ENCODE measurements around the gene NCEH1. TPM values are rescaled to one million over a fixed set of nuclear protein-coding genes. Genes with fewer than 3 reads are reported as not detected.
A peak's percentile ranks its signal among the peaks of the same experiment; 100 is the strongest.

Gene NCEH1
- total RNA-seq, 4 donors from 2014 or later: 4.5 to 9.3 (median 6.1) TPM

DNA sequence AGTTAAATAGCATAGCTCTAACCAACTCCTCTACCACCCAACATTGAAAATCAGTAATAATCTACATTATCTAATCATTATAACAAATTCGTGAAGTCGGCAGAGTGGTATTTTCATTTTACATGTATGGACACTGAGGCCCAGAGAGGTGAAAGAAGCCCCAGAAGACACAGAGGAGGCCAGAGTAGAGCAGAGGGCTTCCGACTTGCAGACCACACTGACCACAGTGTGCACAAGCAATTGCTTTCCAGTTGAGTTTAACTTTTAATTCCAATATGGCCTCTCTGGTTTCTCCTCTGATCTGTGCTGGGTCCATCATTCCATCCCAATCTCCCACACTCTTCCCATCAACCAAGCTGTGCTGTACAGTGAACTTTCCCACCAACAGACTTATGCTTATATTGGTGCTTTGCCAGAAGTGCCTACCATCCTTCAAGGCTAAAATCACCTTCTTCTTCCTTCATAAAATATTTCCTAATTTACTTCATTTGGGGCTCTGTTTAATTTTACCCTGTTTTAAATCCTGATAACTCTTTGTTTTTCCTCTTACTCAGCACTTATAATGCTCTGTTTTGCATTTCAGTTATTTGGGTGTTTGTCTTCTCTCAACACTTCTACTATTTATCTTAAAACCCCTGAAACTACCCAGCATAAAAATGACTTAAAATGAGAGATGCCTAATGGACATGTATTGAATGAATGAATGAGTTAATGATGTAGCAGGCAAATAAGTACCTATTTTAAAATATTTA lies 105.8 kb downstream of the NCEH1 start:
- TF ChIP-seq, protein P1, sequence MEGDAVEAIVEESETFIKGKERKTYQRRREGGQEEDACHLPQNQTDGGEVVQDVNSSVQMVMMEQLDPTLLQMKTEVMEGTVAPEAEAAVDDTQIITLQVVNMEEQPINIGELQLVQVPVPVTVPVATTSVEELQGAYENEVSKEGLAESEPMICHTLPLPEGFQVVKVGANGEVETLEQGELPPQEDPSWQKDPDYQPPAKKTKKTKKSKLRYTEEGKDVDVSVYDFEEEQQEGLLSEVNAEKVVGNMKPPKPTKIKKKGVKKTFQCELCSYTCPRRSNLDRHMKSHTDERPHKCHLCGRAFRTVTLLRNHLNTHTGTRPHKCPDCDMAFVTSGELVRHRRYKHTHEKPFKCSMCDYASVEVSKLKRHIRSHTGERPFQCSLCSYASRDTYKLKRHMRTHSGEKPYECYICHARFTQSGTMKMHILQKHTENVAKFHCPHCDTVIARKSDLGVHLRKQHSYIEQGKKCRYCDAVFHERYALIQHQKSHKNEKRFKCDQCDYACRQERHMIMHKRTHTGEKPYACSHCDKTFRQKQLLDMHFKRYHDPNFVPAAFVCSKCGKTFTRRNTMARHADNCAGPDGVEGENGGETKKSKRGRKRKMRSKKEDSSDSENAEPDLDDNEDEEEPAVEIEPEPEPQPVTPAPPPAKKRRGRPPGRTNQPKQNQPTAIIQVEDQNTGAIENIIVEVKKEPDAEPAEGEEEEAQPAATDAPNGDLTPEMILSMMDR (IDR thresholded peaks at IDR 0.05): no peak
- TF ChIP-seq EP300 (IDR thresholded peaks at IDR 0.05) (no peak), POLR2AphosphoS5 (IDR thresholded peaks at IDR 0.05) (no peak), POLR2A (IDR thresholded peaks at IDR 0.05) (no peak)
- Histone ChIP-seq H3K9me3 (no peaks in the 10 kb centered on the region), H3K27ac (no peak overlapping the region), H3K36me3 (no peaks in the 10 kb centered on the region), H3K4me3 (no peak overlapping the region), H3K4me1 (peaks cover 0 to 14% (median 0%) of the 10 kb centered on the region in 3 donors), H3K27me3 (no peaks in the 10 kb centered on the region)
- no peak for ATAC-seq
- 89 to 92% methylated on average over 3 of the region's 3 CpGs for WGBS, 2 donors (ENCODE audit: low coverage in 1 of 2)

GRCh38 chr3:172601066-172601832 lies 109.6 kb downstream of the NCEH1 start:
- H3K9me3 ChIP-seq: no peaks in the 10 kb centered on the region
- no peak for ATAC-seq
- WGBS, 2 donors (ENCODE audit: low coverage in 1 of 2): 83 to 97% methylated on average over 1 to 3 of the region's 3 CpGs
- peaks cover 0 to 7% (median 0%) of the 10 kb centered on the region in 3 donors for H3K4me1 ChIP-seq
- no peaks in the 10 kb centered on the region for H3K27me3 ChIP-seq
- no peak overlapping the region for H3K27ac ChIP-seq
- no peak for TF ChIP-seq POLR2A (IDR thresholded peaks at IDR 0.05)
- no peaks in the 10 kb centered on the region for H3K36me3 ChIP-seq
- H3K4me3 ChIP-seq: no peak overlapping the region

DNA sequence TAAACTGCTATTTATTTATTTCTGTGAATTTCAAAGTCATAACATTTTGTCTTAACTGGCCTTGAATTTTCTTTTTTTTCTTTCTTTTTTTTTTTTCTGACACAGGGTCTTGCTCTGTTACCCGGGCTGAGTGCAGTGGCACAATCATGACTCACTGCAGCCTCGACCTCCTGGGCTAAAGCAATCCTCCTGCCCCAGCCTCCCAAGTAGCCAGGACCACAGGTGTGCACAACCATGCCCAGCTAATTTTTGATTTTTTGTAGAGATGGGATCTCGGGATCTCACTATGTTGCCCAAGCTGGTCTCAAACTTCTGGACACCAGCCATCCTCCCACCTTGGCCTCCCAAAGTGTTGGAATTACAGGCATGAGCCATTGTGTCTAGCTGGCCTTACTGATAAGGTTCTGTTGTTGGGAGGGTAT lies 110.2 kb downstream of the NCEH1 start:
- TF ChIP-seq EP300 (IDR thresholded peaks at IDR 0.05): no peak
- Histone ChIP-seq H3K4me3 (no peak overlapping the region), H3K27ac (no peak overlapping the region), H3K4me1 (peaks cover 0 to 13% (median 2%) of the 10 kb centered on the region in 3 donors), H3K9me3 (no peaks in the 10 kb centered on the region), H3K27me3 (no peaks in the 10 kb centered on the region), H3K36me3 (no peaks in the 10 kb centered on the region)
- WGBS, 2 donors (ENCODE audit: low coverage in 1 of 2): 80% methylated on average over 2 of the region's 3 CpGs; no CpG with 5 or more reads in 1 of the 2 donors
- no peak for ATAC-seq

DNA sequence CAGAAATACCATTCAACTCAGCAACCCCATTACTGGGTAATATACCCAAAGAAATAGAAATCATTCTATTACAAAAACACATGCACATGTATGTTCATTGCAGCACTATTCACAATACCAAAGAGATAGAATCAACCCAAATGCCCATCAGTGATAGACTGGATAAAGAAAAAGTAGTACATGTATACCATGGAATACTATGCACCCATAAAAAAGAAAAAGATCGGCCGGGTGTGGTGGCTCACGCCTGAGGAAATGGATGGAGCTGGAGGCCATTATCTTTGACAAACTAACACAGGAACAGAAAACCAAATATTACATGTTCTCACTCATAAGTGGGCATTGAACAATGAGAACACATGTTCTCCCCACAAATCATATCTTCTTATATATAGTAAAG lies 112.0 kb downstream of the NCEH1 start:
- Histone ChIP-seq H3K9me3 (no peaks in the 10 kb centered on the region), H3K36me3 (no peaks in the 10 kb centered on the region), H3K4me3 (no peak overlapping the region), H3K27me3 (no peaks in the 10 kb centered on the region), H3K4me1 (peaks cover 4 to 30% (median 9%) of the 10 kb centered on the region in 3 donors), H3K27ac (no peak overlapping the region)
- 94 to 97% methylated on average over 3 of the region's 3 CpGs for WGBS, 2 donors (ENCODE audit: low coverage in 1 of 2)
- ATAC-seq: no peak
- TF ChIP-seq POLR2AphosphoS5 (IDR thresholded peaks at IDR 0.05): no peak
- no peak for TF ChIP-seq POLR2A (IDR thresholded peaks at IDR 0.05)
- no peak for TF ChIP-seq EP300 (IDR thresholded peaks at IDR 0.05)
- TF ChIP-seq, protein P1 (IDR thresholded peaks at IDR 0.05): no peak

DNA sequence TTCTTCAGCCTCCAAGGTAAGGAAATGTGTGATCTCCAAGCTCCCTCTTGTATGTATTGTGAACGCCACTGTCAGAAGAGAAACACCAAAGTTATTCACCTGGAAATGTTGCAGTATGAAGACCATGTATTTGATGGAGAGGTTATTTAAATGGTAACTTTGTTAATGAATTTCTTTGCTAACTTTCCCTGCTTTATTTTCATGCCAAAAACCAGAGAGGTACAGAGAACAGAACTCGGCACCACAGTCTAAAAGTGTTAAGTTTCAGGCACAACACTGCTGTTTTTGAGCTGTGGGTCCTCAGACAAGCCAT lies 114.5 kb downstream of the NCEH1 start:
- no peak overlapping the region for H3K4me3 ChIP-seq
- no peaks in the 10 kb centered on the region for H3K36me3 ChIP-seq
- H3K27ac ChIP-seq: peak overlapping the region in 3 of 4 donors; percentile 25 to 74 (median 69)
- WGBS, 2 donors (ENCODE audit: low coverage in 1 of 2): 39 to 86% methylated on average over 1 to 2 of the region's 2 CpGs
- ATAC-seq: no peak
- peaks cover 4 to 40% (median 9%) of the 10 kb centered on the region in 3 donors for H3K4me1 ChIP-seq
- TF ChIP-seq POLR2A (IDR thresholded peaks at IDR 0.05) (no peak), POLR2AphosphoS5 (IDR thresholded peaks at IDR 0.05) (no peak)
- TF ChIP-seq, protein P1 (IDR thresholded peaks at IDR 0.05): peak in 1 of 4 experiments; percentile 2
- H3K27me3 ChIP-seq: no peaks in the 10 kb centered on the region
- no peaks in the 10 kb centered on the region for H3K9me3 ChIP-seq
